Measurements from ENCODE around the gene MAGI1. TPM values are rescaled to one million over a fixed set of nuclear protein-coding genes. Genes with fewer than 3 reads are reported as not detected.

MAGI1 gene
- polyA plus RNA-seq, 1 of the 3 experiments (the other 2 are of a cell fraction): 10.3 TPM

- no peak for DNase-seq
- Histone ChIP-seq H3K9me2 (no peaks in the 10 kb centered on the region), H3K9ac (no peak overlapping the region), H3K79me2 (ENCODE audit: insufficient read depth) (no peaks in the 10 kb centered on the region), H3K4me2 (no peak overlapping the region), H2AFZ (ENCODE audit: low read depth) (no peak overlapping the region), H3F3A (replicated peaks; ENCODE audit: insufficient read depth) (no peaks in the 10 kb centered on the region), H3K4me3 (ENCODE audit: low read depth in 2 of 2, low read length in 1 of 2) (no peak overlapping the region), H3K27me3 (ENCODE audit: insufficient read depth) (no peaks in the 10 kb centered on the region), H4K20me1 (ENCODE audit: insufficient read depth) (no peaks in the 10 kb centered on the region), H3K9me3 (no peaks in the 10 kb centered on the region), H3K36me3 (replicated peaks in 1 of 2; ENCODE audit: control insufficient read depth in 1 of 2, insufficient read depth in 2 of 2, low read length in 1 of 2) (no peaks in the 10 kb centered on the region), H3K4me1 (ENCODE audit: control insufficient read depth in 1 of 2, insufficient read depth in 2 of 2, low read depth in 1 of 2, low read length in 1 of 2) (no peaks in the 10 kb centered on the region), H3K27ac (ENCODE audit: low read depth in 2 of 2, low read length in 1 of 2) (no peak overlapping the region)
- ChIA-PET CTCF (interaction anchor here (0.5 kb wide), 1 partner anchor 12 kb away, joined by 3 read pairs; no protein-coding TSS in a partner anchor), POLR2A (no interaction called here)
- 55% methylated on average over 4 of the region's 4 CpGs for WGBS (ENCODE audit: low lambda C conversion rate)
- no peak for TF ChIP-seq NFIC (IDR thresholded peaks at IDR 0.05; ENCODE audit: borderline replicate concordance)
- no peak for TF ChIP-seq FOXJ3 (CRISPR knock-in tag; IDR thresholded peaks at IDR 0.05)
Measured at GRCh38 chr3:65343736-65344135, 695.0 kb downstream of the MAGI1 start.

- CTCF ChIA-PET: no interaction called here
- WGBS (ENCODE audit: low lambda C conversion rate): 85% methylated on average over 6 of the region's 6 CpGs
Measured at GRCh38 chr3:65343026-65343425, 695.7 kb downstream of the MAGI1 start.

More at GRCh38 chr3:65343026-65343425, 695.7 kb downstream of the MAGI1 start:
- TF ChIP-seq GATA2 (CRISPR knock-in tag; IDR thresholded peaks at IDR 0.05): no peak
- no peak for TF ChIP-seq TEAD4 (IDR thresholded peaks at IDR 0.05; ENCODE audit: borderline replicate concordance, insufficient read depth)
- TF ChIP-seq FOSL2 (IDR thresholded peaks at IDR 0.05; ENCODE audit: borderline replicate concordance, low read depth): no peak
- TF ChIP-seq TAF1 (IDR thresholded peaks at IDR 0.05; ENCODE audit: borderline replicate concordance, low read depth, low read length): no peak
- TF ChIP-seq ZBTB33 (IDR thresholded peaks at IDR 0.05; ENCODE audit: borderline replicate concordance, low read depth): no peak
- no peak for TF ChIP-seq RCOR1 (IDR thresholded peaks at IDR 0.05; ENCODE audit: low read length)
- TF ChIP-seq REST (IDR thresholded peaks at IDR 0.05; ENCODE audit: low read depth, low read length): no peak
- no peak for TF ChIP-seq JUND (IDR thresholded peaks at IDR 0.05)
- no peak for TF ChIP-seq RXRA (IDR thresholded peaks at IDR 0.05; ENCODE audit: borderline replicate concordance, low read depth)
- no peak for TF ChIP-seq NFIC (IDR thresholded peaks at IDR 0.05; ENCODE audit: borderline replicate concordance)
- TF ChIP-seq SMC3 (IDR thresholded peaks at IDR 0.05; ENCODE audit: low read depth, low read length): no peak
- no peak for TF ChIP-seq MEF2A (IDR thresholded peaks at IDR 0.05; ENCODE audit: borderline replicate concordance, low read depth)
- no peak for TF ChIP-seq RFX5 (IDR thresholded peaks at IDR 0.05; ENCODE audit: low read length)
- TF ChIP-seq FOXM1 (IDR thresholded peaks at IDR 0.05; ENCODE audit: low read depth): no peak
- no peak for TF ChIP-seq USF2 (IDR thresholded peaks at IDR 0.05; ENCODE audit: borderline replicate concordance, low read depth, low read length)
- TF ChIP-seq GABPA (IDR thresholded peaks at IDR 0.05; ENCODE audit: low read depth): no peak
- no peak for TF ChIP-seq IRF3 (IDR thresholded peaks at IDR 0.05; ENCODE audit: low read depth, low read length)
- TF ChIP-seq RAD21 (IDR thresholded peaks at IDR 0.05; ENCODE audit: low read length): no peak
- TF ChIP-seq ELF1 (IDR thresholded peaks at IDR 0.05): no peak
- no peak for TF ChIP-seq USF1 (IDR thresholded peaks at IDR 0.05; ENCODE audit: borderline replicate concordance, low read depth)
- POLR2A ChIA-PET: no interaction called here
- no peak overlapping the region for H3K4me2 ChIP-seq
- no peaks in the 10 kb centered on the region for H4K20me1 ChIP-seq (ENCODE audit: insufficient read depth)
- no peaks in the 10 kb centered on the region for H3K9me3 ChIP-seq
- H3K9me2 ChIP-seq: no peaks in the 10 kb centered on the region
- no peak overlapping the region for H3K27ac ChIP-seq (ENCODE audit: low read depth in 2 of 2, low read length in 1 of 2)
- no peak overlapping the region for H3K4me3 ChIP-seq (ENCODE audit: low read depth in 2 of 2, low read length in 1 of 2)
- H3K27me3 ChIP-seq (ENCODE audit: insufficient read depth): no peaks in the 10 kb centered on the region
- H3K79me2 ChIP-seq (ENCODE audit: insufficient read depth): no peaks in the 10 kb centered on the region
- no peak overlapping the region for H2AFZ ChIP-seq (ENCODE audit: low read depth)
- no peak overlapping the region for H3K9ac ChIP-seq
- no peaks in the 10 kb centered on the region for H3K36me3 ChIP-seq (replicated peaks in 1 of 2; ENCODE audit: control insufficient read depth in 1 of 2, insufficient read depth in 2 of 2, low read length in 1 of 2)
- no peaks in the 10 kb centered on the region for H3F3A ChIP-seq (replicated peaks; ENCODE audit: insufficient read depth)
- H3K4me1 ChIP-seq (ENCODE audit: control insufficient read depth in 1 of 2, insufficient read depth in 2 of 2, low read depth in 1 of 2, low read length in 1 of 2): no peaks in the 10 kb centered on the region
- no peak for DNase-seq

Measured in SK-N-SH (cell line).